K562 (cell line): Measurements from ENCODE around the gene SHB. TPM values are rescaled to one million over a fixed set of nuclear protein-coding genes. Genes with fewer than 3 reads are reported as not detected.

Source experiments
- ARID1B ChIP-seq: fragments of 450-650 bp; IDR thresholded peaks from 2 replicates; pipeline ENCODE4 v1.6.1; 2016; ENCODE audit warnings: antibody characterized with exemption, mild to moderate bottlenecking, inconsistent platforms
- CREM ChIP-seq: IDR thresholded peaks from 2 replicates; pipeline ENCODE4 v1.6.1; 2014; ENCODE audit warnings: antibody characterized with exemption, low read depth
- CUX1 ChIP-seq: fragments of 200-800 bp; sonication (Bioruptor generic); IDR thresholded peaks from 2 replicates; pipeline ENCODE4 v1.6.1; 2016; ENCODE audit warnings: missing genetic modification characterization, missing compliant biosample characterization
- GTF2B ChIP-seq: IDR thresholded peaks from 2 replicates; pipeline ENCODE4 v1.6.1; 2011; ENCODE audit not compliant: insufficient read length; ENCODE audit errors: extremely low read depth
- HDAC1 ChIP-seq, 2 experiments: fragments of 450-650 bp; IDR thresholded peaks; 2 replicates each; pipeline ENCODE4 v1.6.1; 2016 to 2017; ENCODE audit warnings: inconsistent platforms in 1 of 2, mild to moderate bottlenecking in 1 of 2, moderate library complexity in 1 of 2
- HDAC6 ChIP-seq: IDR thresholded peaks from 2 replicates; pipeline ENCODE4 v1.6.1; 2012; ENCODE audit warnings: low read depth, mild to moderate bottlenecking, control low read depth, inconsistent platforms, low read length, moderate library complexity
- IFI16 ChIP-seq: fragments of 250-450 bp; sonication (Bioruptor Pico); IDR thresholded peaks from 2 replicates; pipeline ENCODE4 v2.1.2; 2022; ENCODE audit warnings: mild to moderate bottlenecking, inconsistent platforms
- MCM3 ChIP-seq: fragments of 450-650 bp; IDR thresholded peaks from 2 replicates; pipeline ENCODE4 v1.6.1; 2016
- NFE2L1 ChIP-seq: fragments of 450-650 bp; IDR thresholded peaks from 2 replicates; pipeline ENCODE4 v1.6.1; 2016; ENCODE audit warnings: missing genetic modification characterization, low read depth, mild to moderate bottlenecking, missing compliant biosample characterization, moderate library complexity, borderline replicate concordance
- PCBP2 ChIP-seq: fragments of 200-400 bp; formaldehyde crosslinking; IDR thresholded peaks from 2 replicates; pipeline ENCODE4 v1.6.1; 2018; ENCODE audit warnings: low read length, low read depth, mild to moderate bottlenecking, moderate library complexity; ENCODE audit not compliant: poor library complexity, severe bottlenecking
- RBM34 ChIP-seq: fragments of 200-400 bp; formaldehyde crosslinking; IDR thresholded peaks from 2 replicates; pipeline ENCODE4 v1.6.1; 2018; ENCODE audit warnings: low read length, borderline replicate concordance; ENCODE audit not compliant: insufficient read depth
- TAF1 ChIP-seq: IDR thresholded peaks from 2 replicates; pipeline ENCODE4 v1.6.1; 2011; ENCODE audit warnings: mild to moderate bottlenecking, low read length, moderate library complexity; ENCODE audit not compliant: insufficient read depth, control insufficient read depth, severe bottlenecking; ENCODE audit errors: extremely low read depth
- TAF15 ChIP-seq: fragments of 200-400 bp; formaldehyde crosslinking; IDR thresholded peaks from 2 replicates; pipeline ENCODE4 v1.6.1; 2017; ENCODE audit warnings: mild to moderate bottlenecking, low read depth, low read length, moderate library complexity
- ZFP1 ChIP-seq: fragments of 450-650 bp; formaldehyde crosslinking; IDR thresholded peaks from 2 replicates; pipeline ENCODE4 v1.4.0; 2020; ENCODE audit warnings: mild to moderate bottlenecking, mixed read lengths
- ZNF23 ChIP-seq: fragments of 250-450 bp; sonication (Bioruptor Pico); IDR thresholded peaks from 2 replicates; pipeline ENCODE4 v1.4.0; 2020; ENCODE audit warnings: mild to moderate bottlenecking
- polyA plus RNA-seq, 8 experiments: library from polyadenylated mRNA; depleted of rRNA in 4 of 8; stranded (reverse) in 5 of 8; unstranded in 3 of 8; fragments of >200 nt; fragmentation: Nextera tagmentation in 2 of 8; fragmentation: Illumina TruSeq in 1 of 8; extraction: Ambion mirVana in 2 of 8; extraction: Trizol in 1 of 8; gene quantifications; 2 replicates each; pipeline versions ENCODE4 v1.2.1 to v1.2.3, GENCODE V29; 2011 to 2014; ENCODE audit warnings: inconsistent platforms in 1 of 8, missing spikeins in 1 of 8
- total RNA-seq, 7 experiments: library from RNA; depleted of rRNA in 6 of 7; stranded (reverse); fragments of >200 nt in 6 of 7; fragmentation: Illumina TruSeq in 2 of 7; extraction: Trizol in 2 of 7; gene quantifications; 2 replicates each; pipeline versions ENCODE4 v1.2.1 to v1.2.3, GENCODE V29; 2011 to 2021; ENCODE audit warnings: low replicate concordance in 1 of 7
- TF ChIP-seq, protein P1 (sequence below): IDR thresholded peaks from 2 replicates; pipeline ENCODE4 v1.6.1; 2014; ENCODE audit warnings: antibody characterized with exemption
- TF ChIP-seq, protein P2 (sequence below): fragments of 450-650 bp; IDR thresholded peaks from 2 replicates; pipeline ENCODE4 v1.6.1; 2016; ENCODE audit warnings: mild to moderate bottlenecking
- TF ChIP-seq, protein P3 (sequence below): sonication (generic); formaldehyde crosslinking; IDR thresholded peaks from 2 replicates; pipeline ENCODE4 v1.8.1; 2022; ENCODE audit warnings: missing genetic modification reagents

The SHB gene
- total and polyA plus RNA-seq, 9 of the 15 experiments (the other 6 are each of a cell fraction or from before 2014, with no cell fraction given): 0.78 to 16.0 (median 5.3) TPM

- TF ChIP-seq ARID1B: peak; percentile 95
- no peak for TF ChIP-seq HDAC6
- TF ChIP-seq, protein P1, sequence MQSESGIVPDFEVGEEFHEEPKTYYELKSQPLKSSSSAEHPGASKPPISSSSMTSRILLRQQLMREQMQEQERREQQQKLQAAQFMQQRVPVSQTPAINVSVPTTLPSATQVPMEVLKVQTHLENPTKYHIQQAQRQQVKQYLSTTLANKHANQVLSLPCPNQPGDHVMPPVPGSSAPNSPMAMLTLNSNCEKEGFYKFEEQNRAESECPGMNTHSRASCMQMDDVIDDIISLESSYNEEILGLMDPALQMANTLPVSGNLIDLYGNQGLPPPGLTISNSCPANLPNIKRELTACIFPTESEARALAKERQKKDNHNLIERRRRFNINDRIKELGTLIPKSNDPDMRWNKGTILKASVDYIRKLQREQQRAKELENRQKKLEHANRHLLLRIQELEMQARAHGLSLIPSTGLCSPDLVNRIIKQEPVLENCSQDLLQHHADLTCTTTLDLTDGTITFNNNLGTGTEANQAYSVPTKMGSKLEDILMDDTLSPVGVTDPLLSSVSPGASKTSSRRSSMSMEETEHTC: no peak
- TF ChIP-seq CREM: peak; percentile 33; the same call in 1 of the 2 replicates
- TF ChIP-seq IFI16 (CRISPR knock-in tag): no peak
- TF ChIP-seq TAF15: no peak
- no peak for TF ChIP-seq RBM34
- TF ChIP-seq HDAC1 (IDR thresholded peaks at IDR 0.05): peak; percentile 18 to 64; a peak in 2 of 4 replicates
- TF ChIP-seq GTF2B: no peak
- no peak for TF ChIP-seq ZNF23 (CRISPR knock-in tag)
- TF ChIP-seq MCM3: no peak
- TF ChIP-seq ZFP1 (CRISPR knock-in tag): no peak
- TF ChIP-seq PCBP2: no peak
- TF ChIP-seq TAF1: no peak
- TF ChIP-seq, protein P2, sequence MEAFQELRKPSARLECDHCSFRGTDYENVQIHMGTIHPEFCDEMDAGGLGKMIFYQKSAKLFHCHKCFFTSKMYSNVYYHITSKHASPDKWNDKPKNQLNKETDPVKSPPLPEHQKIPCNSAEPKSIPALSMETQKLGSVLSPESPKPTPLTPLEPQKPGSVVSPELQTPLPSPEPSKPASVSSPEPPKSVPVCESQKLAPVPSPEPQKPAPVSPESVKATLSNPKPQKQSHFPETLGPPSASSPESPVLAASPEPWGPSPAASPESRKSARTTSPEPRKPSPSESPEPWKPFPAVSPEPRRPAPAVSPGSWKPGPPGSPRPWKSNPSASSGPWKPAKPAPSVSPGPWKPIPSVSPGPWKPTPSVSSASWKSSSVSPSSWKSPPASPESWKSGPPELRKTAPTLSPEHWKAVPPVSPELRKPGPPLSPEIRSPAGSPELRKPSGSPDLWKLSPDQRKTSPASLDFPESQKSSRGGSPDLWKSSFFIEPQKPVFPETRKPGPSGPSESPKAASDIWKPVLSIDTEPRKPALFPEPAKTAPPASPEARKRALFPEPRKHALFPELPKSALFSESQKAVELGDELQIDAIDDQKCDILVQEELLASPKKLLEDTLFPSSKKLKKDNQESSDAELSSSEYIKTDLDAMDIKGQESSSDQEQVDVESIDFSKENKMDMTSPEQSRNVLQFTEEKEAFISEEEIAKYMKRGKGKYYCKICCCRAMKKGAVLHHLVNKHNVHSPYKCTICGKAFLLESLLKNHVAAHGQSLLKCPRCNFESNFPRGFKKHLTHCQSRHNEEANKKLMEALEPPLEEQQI: peak; percentile 54; the same call in 1 of the 2 replicates
- TF ChIP-seq, protein P3, sequence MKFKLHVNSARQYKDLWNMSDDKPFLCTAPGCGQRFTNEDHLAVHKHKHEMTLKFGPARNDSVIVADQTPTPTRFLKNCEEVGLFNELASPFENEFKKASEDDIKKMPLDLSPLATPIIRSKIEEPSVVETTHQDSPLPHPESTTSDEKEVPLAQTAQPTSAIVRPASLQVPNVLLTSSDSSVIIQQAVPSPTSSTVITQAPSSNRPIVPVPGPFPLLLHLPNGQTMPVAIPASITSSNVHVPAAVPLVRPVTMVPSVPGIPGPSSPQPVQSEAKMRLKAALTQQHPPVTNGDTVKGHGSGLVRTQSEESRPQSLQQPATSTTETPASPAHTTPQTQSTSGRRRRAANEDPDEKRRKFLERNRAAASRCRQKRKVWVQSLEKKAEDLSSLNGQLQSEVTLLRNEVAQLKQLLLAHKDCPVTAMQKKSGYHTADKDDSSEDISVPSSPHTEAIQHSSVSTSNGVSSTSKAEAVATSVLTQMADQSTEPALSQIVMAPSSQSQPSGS (CRISPR knock-in tag): no peak
- no peak for TF ChIP-seq NFE2L1 (tag)
- TF ChIP-seq CUX1 (CRISPR knock-in tag): no peak
Observed at GRCh38 chr9:37905131-37905505, 163.9 kb downstream of the SHB start (continued).
